Measurements from ENCODE around the gene TRIM24.

TRIM24 gene

DNA sequence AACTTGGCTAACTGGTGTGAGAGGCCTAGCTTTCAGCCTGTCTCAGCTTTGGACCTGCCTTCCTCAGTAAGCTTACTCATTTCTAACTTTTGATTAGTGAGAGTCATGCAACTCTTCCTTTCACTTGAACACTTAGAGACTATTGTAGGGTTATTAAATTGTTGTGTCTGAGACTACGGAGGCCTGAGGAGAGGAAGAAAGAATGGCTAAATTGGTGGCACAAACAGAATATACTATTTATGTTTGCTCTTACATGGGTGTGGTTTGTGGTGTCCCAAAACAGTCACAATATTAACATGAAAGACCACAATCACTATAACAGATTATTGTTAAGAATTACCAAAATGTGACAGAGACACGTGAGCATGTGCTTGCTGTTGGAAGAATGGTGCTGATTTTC is 82.1 kb downstream of the TRIM24 start:
- no peak for DNase-seq

- no peak for DNase-seq
These were observed 83.7 kb downstream of the TRIM24 start for GRCh38 chr7:138543739-138544138.

DNA sequence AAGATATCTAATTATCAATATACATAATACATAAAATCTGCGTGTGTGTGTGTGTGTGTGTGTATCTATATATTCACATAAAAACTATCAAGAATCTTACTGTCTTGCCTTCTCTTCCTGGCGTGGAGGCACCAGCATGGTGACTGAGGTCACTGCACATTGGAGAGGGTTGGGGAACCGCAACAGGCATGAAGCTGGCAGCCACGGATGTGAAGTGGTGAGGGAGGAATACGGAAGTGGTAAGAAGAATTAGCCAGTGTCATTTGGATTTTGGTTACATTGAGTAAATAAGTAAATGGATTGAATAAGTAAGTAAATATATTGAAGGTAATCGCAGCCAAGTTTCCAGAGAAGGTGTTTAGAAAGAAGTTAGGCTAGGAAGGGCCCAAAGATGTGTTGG is 85.1 kb downstream of the TRIM24 start:
- DNase-seq: no peak

- DNase-seq: no peak
These were observed 86.1 kb downstream of the TRIM24 start for GRCh38 chr7:138546064-138546619.

DNA sequence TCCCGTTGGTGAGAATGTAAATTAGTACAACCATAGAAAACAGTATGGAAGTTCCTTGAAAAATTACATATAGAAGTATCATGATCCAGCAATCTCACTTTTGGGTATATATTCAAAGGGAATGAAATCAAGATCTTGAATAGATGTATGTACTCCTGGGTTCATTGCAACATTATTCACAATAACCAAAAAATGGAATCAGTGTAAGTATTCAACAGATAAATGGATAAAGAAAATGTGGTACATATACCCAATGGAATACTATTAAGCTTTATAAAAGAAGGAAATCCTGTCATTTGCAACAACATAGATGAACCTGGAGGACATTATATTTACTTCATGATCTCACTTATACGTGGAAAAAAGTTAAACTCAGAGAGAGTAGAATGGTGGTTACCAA is 86.8 kb downstream of the TRIM24 start:
- no peak for DNase-seq

GRCh38 chr7:138549082-138549481 is 89.0 kb downstream of the TRIM24 start:
- no peak for DNase-seq

DNA sequence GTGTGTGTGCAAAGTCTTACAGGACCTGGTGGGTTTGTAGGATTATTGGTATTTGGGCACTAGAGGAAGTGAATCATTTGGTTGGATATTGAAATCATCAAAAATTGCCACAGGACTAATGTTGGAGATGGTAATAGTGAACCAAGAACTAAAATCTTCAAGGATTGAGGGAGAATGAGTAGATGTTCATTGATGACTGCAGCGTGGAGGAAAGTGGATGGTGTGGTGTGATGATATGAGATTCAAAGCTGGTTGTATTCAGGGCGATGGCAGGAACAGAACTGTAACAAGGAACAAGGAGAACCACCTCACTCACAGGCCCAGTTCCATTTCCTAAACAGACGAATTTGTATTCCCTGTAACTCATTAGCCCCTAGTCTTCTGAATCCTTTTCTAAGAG is 90.3 kb downstream of the TRIM24 start:
- no peak for DNase-seq

GRCh38 chr7:138551102-138551501 is 91.0 kb downstream of the TRIM24 start:
- no peak for DNase-seq

DNA sequence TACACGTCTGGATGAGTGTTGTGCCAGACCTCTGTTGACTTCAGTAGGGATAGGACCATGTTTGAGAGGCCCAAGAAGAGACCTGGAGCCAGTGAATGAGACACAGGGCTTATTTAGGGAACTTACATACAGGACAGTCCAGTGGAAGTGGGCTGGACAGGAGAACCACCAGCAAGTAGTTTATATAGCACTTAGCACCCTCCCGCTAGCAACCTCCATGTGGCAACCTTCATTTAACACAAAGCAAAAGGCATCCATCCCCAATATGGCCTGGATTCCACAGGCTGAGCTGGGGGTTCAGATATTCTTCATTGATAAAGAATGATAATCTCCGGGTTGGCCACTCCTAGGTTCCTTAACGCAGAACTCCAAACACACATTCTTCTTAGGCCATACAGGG is 93.7 kb downstream of the TRIM24 start:
- DNase-seq: no peak

DNA sequence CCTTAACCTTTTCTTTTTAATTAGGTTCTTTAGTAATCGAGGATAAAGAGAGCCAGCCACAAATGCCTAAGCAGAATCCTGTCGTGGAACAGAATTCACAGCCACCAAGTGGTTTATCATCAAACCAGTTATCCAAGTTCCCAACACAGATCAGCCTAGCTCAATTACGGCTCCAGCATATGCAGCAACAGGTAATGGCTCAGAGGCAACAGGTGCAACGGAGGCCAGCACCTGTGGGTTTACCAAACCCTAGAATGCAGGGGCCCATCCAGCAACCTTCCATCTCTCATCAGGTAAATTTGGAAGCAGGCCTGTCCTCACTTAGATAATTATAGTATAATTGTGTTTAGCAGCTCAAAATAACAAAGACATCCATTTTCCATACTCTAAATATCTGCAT is 94.6 kb downstream of the TRIM24 start:
- DNase-seq: no peak

- DNase-seq: no peak
These were observed 95.6 kb downstream of the TRIM24 start for GRCh38 chr7:138555684-138556083.

DNA sequence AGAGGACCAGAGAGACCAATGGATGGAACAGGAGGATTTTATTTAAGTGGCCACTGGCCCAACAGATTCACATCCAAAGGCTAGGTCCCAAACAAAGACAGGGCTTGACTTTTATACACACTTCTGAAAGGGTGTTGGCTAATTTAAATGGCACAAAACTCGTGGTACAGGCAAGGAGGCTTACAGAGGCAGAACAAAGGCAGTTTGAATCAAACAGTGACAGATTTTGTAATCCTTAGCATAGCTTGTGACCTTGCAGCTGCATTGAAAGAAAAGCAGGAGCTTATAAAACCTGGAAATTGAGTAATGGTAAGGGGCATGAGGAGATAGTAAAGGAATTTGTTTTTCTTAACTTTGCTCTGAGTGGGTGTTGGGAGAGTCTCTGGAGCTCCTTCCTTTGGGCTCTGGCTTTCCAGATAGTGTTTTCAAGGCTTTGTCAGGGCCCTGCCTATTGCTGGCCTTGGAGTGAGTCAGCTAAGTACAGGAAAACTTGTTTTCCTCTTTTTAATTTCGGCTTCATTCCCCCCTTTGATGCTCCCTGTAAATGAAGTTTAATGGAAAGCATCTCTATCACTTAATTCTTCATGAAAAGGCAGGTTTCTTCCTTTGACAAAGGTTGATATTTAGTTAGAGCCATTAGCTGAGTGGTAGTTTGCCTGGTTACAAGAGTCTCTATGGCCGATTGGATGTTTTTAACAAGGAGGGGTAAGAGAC is 96.9 kb downstream of the TRIM24 start:
- no peak for DNase-seq

- no peak for DNase-seq
These were observed 99.4 kb downstream of the TRIM24 start for GRCh38 chr7:138559448-138559847.

GRCh38 chr7:138563808-138564207 is 103.7 kb downstream of the TRIM24 start:
- no peak for DNase-seq

- DNase-seq: no peak
These were observed 104.3 kb downstream of the TRIM24 start for GRCh38 chr7:138564365-138564764.

DNA sequence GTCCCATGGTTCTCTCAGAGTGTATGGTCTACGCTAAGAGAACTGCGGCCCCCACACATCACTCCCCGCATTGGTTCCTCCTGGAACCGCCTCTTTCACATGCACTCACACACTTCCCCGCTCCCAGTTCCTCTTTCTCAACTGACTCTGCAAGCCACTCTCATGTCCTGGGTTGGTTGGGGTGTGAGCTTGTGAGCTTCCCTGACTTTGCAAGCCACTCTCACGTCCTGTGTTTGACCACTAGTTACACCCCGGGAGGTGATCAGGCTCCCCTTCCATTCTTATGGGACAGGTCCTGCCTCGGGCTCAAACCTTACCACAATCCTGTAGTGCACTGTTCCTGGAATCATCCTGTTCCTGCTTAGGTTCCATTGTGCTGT is 105.0 kb downstream of the TRIM24 start:
- DNase-seq: no peak

DNA sequence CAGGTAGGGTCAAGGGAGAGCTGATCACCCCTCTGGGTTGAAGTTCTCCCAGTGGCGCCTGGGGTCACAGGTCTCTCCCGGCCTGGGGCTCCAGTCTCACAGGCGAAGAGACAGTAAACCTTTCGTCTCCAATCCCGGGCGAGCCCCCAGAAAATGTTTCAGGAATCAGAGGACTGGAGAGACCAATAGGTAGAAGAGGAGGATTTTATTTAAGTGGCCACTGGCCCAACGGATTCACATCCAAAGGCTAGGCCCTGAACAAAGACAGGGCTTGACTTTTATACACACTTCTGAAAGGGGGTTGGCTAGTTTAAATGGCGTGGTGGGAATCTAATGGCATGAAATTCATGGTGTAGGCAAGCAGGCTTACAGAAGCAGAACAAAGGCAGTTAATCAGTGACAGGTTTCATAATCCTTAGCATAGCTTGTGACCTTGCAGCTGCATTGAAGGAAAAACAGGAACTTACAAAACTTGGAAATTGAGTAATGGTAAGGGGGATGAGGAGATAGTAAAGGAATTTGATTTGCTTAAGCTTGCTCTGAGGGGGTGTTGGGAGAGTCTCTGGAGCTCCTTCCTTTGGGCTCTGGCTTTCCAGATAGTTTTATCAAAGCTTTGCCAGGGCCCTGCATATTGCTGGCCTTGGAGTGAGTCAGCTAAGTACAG is 105.5 kb downstream of the TRIM24 start:
- DNase-seq: no peak

DNA sequence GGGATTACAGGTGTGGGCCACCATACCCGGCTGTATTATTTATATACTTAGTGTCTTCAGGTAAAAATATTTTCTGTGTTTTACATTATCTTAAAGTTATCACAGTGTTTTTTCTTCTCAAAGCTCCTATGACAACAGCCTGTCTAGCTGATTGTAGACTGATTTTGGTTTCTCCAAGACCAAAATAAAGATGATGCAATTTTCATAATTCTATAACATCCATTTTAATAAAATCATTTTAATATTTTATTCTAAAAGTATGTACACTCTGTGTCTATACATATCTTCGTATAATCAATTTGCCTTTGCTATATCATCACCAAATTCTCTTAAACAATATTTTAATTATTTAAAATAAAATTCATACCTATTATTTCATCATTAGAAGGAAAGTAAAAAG is 108.6 kb downstream of the TRIM24 start:
- no peak for DNase-seq

DNA sequence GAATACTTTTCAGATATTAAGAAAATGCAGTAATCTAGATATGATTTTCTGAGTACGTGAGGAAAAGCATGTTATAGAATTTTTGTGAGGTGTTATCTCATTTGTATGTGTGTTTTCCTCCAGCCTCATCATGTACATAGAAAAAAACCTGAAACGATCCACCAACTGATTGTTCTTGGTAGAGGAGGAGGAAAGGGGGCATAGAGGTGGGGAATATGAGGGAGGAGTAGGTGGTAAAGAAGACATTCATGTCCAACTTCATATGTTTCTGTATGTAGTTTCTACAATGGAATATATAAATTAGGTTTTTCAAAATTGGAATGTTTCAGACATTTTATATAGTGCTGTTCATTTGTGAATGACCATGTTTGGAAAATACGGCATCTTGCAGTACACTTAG is 109.4 kb downstream of the TRIM24 start:
- no peak for DNase-seq

DNA sequence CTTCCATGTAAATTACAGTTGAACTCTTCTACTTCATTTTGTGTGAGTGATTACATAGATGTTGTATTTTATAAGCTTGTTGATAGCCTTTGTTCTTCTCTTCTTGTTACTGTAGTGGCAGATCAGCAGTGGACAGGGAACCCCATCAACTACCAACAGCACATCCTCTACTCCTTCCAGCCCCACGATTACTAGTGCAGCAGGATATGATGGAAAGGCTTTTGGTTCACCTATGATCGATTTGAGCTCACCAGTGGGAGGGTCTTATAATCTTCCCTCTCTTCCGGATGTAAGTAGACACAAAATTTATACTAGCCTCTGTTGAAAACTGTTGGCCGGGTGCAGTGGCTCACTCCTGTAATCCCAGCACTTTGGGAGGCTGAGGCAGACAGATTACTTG is 110.7 kb downstream of the TRIM24 start:
- DNase-seq: no peak

DNA sequence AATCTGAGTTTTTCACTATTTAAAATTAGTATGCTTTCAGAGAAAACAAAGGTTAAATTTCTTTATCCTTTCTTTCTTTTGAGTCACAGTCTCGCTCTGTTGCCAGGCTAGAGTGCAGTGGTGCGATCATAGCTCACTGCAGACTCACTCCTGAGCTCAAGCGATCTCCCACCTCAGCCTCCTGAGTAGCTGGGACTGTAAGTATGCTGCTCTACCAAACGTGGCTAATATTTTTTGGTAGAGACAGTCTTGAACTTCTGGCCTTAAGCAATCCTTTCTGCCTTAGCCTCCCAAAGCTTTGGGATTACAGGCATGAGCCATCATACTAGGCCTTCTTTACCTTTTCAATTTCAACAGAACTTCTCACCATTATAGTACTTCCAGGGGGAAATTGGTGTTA is 113.7 kb downstream of the TRIM24 start:
- no peak for DNase-seq

GRCh38 chr7:138575897-138576428 is 115.9 kb downstream of the TRIM24 start:
- no peak for DNase-seq

DNA sequence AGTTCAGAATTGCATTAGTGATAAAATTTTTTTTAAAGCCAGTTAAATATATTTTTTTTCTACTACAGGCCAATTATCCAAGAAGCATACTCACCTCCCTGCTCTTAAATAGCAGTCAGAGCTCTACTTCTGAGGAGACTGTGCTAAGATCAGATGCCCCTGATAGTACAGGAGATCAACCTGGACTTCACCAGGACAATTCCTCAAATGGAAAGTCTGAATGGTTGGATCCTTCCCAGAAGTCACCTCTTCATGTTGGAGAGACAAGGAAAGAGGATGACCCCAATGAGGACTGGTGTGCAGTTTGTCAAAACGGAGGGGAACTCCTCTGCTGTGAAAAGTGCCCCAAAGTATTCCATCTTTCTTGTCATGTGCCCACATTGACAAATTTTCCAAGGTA is 119.1 kb downstream of the TRIM24 start:
- no peak for DNase-seq

- DNase-seq: no peak
These were observed 119.6 kb downstream of the TRIM24 start for GRCh38 chr7:138579671-138580070.

Data from activated gamma-delta T cell (primary cell).